Measurements from ENCODE around the gene PDCL2. TPM values are rescaled to one million over a fixed set of nuclear protein-coding genes. Genes with fewer than 3 reads are reported as not detected.
"Not testable (repeated sequence)": the region's sequence is repeated elsewhere in the genome, so short reads cannot be mapped to it uniquely, and the experiment has no call there.

The PDCL2 gene
- total RNA-seq, 1 experiment from 2014 or later, result not detected

DNA sequence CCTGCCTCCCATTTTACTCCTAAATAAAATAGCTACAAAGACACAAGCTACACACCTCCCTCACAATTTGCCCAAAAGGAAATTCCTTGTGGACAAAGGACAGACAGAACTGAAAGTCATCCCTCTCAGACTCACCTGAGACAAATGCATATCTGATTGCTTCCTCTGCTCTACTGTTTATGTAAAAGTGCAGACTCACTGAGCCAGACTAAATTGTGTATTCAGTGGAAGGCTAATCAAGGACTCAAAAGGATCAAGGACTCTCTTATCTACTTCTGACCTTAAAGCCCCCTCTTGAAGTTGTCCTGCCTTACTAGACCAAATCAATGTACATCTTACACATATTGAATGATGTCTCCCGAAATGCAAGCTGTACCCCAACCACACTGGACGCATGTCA lies 3.9 kb downstream of the PDCL2 start:
- DNase-seq (ENCODE audit: low read depth), result no peak

DNA sequence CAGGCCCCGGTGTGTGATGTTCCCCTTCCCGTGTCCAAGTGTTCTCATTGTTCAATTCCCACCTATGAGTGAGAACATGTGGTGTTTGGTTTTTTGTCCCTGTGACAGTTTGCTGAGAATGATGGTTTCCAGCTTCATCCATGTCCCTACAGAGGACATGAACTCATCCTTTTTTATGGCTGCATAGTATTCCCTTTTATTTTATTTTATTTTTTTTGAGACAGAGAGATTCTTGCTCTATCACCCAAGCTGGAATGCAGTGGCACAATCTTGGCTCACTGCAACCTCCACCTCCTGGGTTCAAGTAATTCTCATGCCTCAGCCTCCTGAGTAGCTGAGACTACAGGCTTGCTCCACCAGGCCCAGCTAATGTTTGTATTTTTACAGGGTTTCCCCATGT lies 9.3 kb downstream of the PDCL2 start:
- DNase-seq (ENCODE audit: low read depth), result not testable (repeated sequence)

DNA sequence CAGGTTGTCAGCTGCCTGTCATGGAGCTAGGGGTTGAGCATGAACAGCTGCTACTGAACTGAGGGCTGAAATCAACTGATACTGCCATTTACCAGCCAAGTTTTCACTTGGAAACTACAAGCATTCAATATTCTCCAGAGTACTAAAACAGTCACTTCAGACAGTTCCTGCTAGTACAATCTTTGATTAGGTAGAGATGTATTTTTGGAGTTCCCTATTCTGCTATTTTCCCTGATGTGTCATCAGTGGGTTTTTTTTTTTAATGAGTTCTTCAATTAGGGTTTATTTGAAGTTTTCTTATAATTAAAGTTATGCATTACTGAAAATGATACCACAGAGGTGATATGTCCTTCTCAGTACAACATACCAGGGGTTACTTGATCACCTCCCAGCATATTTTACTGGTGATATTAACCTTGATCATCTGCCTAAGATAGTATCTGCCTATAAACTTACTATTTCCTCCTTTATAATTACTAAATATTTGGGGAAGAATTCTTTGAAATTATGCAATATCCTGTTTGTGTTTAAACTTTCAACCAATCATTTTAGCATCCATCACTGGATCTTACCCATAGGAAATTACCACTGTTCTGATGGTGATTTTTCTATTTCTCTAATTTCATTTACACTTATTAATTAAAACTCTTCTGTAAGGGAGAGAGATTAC lies 13.6 kb downstream of the PDCL2 start:
- DNase-seq (ENCODE audit: low read depth), result peak; percentile 9

DNA sequence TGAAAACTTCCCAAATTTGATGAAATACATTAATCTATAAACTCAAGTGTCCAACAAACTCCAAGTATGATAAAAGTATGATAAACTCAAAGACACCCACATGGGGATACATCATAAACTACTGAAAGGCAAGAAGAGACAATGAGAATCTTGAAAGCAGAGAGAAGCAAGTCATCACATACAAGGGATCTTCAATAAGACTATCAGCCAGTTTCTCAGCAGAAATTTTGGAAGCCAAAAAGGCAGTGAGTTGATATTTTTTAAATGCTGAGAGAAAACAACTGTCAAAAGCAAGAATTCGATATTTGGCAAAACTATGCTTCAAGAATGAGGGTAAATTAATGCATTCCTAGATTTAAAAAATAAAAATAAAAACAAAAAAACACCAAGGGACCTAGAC lies 16.5 kb downstream of the PDCL2 start:
- no peak for DNase-seq (ENCODE audit: low read depth)

DNA sequence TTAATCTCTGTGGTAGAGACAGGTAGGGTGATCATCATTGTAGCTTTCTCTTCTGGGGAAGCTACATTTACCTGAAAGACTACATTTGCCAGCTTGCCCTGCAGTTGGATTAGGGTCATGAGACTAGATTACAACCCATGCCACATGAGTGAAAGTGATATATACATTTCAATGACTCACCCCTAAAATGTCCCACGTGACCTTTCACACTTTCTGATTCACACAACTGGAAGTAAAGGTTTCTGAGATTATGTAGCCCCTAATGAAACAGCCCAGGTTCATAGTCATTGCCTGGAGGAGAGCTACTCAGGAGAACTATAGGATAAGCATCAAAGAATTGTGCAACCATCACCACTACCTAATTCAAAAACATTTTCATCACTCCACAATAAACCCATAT lies 17.8 kb downstream of the PDCL2 start:
- no peak for DNase-seq (ENCODE audit: low read depth)

DNA sequence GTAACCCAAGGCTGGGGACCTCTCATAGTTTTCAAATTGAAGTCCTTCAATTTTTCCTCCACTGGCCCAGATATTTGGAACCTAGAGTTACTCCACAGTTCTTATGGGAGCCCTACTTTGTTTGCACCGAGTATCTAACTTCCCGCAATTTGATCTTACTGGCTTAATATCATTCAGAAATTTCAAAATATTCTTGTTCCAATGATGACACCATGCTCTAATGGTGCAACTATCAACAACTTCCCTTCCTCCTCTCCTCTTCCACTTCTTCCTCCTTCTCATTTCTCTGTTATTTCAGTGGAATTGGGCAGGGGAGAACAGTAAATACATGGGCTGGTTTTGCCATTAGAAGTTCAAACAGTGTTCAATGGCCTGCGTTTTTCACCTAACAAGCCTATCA lies 20.2 kb downstream of the PDCL2 start:
- DNase-seq (ENCODE audit: low read depth), result no peak

DNA sequence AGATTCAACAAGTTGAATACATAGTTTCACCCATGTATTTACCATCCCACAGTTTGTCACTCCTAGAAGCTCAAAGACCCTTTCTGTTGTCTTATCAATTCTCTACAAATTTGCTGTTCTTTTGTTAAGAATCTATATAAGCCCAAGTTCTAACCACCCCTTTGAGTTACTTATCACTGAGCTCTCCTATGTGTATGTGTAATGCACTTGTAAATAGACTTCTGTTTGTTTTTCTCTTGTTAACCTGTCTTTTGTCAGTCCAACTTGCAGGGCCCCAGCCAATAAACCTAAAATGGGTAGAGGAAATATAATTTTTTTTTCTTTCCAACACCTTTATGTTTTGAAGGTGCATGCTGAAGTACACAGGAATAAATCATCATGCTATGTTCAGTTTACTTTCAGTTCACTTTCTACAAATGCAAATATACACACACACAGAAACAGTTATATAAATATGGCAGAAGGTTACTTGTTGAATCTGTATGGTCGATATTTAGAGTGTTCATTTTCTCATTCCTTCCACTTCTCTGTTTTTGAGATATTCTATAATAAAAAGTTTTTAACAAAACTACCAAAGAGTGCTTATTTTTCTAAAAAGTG lies 23.0 kb downstream of the PDCL2 start:
- no peak for DNase-seq (ENCODE audit: low read depth)

DNA sequence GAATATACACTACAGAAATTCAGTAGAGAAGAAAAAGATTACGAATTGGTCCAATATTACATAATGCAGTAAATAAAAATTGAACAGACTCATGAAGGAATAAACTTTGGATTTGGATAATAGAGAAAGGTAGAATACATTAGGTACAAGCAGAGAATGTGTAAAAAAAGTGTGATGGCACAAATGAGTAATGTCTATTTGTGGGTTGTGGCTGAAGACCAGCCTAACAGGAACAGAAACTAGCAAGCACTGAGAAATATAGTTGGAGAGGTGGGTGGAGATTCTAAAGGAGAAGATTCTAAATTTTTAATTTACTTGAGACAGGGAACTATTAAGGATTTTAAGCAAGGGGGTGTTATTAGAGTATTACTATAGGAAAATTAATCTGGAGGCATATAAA lies 30.2 kb downstream of the PDCL2 start:
- DNase-seq (ENCODE audit: low read depth), result no peak

DNA sequence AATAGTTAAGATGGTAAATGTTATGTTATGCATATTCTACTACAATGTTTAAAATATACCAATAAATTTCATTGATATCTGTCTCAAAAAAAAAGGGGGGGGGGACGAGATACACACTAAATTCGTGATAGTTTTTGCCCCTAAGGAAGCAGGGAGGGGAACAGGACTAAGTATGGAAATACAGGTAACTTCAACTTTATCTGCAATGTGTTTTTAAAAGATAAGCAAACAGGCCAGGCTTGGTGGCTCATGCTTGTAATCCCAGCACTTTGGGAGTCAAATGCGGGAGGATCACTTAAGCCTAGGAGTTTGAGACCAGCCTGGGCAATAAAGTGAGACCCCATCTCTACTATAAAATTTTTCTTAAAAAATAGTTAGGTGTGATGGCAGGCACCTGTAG lies 31.9 kb downstream of the PDCL2 start:
- DNase-seq (ENCODE audit: low read depth), result no peak

DNA sequence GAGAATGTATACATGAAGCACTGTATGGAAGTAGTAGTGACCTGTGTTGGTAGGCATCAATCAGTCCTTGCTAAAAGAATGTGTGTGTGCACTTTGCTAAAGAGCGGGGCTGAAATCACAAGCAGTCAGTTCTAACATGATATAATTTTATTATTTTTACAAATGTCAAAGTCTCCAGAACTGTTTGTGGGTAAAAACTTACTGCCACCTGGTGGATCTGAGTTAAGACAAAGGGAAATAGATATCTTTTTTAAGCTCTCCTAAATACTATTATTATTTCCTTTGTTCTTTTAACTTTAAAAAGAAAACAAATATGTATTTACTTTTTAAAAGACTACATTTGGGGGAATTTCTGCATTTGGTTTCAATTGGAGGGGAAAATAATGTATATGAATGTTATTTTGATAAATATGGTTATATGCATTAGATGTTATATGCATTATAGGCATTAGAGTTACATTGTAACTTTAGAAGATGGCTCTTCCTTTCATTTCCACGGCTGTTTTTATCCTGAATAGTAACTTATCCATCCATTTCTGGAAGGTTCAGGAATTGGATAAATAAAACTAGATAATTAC lies 37.5 kb downstream of the PDCL2 start:
- peak; percentile 51 for DNase-seq (ENCODE audit: low read depth)

DNA sequence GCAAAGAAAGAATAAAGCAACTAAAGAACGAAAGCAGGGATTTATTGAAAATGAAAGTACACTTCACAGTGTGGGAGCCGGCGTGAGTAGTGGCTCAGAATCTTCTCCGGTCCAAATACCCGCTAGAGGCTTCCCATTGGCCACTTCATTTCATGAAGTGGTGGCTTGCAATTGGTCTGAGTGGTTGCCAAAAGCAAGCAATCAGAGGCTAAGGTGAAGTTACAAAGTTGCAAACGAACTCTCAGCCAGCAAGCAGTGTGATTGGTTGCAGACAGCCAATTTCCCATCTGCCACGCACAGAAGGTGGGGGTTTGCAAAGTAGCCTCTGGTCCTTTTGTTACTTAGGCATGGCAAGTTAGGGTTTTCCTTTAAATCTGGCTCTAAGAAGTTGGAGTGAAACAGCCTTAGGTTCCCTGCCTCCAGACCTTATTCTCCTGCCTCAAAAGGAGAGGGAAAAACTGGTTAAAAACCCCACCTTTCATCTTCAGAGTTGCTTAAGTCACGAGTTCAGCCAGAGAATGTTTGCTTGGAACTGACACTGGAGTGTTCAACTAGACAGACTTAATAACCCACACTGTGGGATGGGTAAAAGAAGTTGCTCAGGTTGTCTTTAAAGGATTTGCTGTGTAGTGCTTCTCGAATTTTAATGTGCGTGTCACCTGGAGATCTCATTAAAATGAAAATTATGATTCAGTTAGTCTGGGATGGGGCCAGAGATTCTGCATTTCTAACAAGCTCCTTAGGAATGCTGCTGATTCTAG lies 38.4 kb downstream of the PDCL2 start:
- DNase-seq (ENCODE audit: low read depth), result peak; percentile 90

DNA sequence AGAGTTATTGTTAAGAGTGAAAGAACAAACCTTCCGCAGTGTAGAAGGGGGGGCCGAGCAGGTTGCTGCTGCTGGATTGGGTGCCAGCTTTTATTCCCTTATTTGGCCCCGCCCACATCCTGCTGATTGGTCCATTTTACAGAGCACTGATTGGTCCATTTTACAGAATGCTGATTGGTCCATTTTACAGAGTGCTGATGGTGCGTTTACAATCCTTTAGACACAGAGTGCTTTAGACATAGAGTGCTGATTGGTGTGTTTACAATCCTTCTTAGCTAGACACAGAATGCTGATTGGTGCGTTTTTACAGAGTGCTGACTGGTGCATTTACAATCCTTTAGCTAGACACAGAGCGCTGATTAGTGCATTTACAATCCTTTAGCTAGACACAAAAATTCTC lies 40.1 kb downstream of the PDCL2 start:
- DNase-seq (ENCODE audit: low read depth), result not testable (repeated sequence)

DNA sequence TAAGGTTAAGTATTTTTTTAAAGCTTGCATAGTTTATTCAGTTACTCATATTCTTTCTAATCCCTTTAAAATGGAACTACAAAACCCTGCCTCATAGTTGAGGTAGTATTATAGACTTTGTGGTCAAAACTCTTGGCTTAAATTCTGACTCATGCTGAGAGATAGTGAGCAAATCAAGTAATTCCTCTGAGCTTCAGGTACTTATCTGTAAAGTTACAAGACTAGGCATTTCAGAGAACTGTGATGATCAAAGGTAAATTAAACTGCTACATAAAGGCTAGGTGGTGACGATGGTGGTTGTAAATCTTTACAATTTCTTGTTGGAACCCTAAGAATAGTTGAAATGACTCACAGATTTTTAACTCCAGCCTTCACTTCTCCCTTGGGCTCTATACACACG lies 42.2 kb downstream of the PDCL2 start:
- peak; percentile 87 for DNase-seq (ENCODE audit: low read depth)

DNA sequence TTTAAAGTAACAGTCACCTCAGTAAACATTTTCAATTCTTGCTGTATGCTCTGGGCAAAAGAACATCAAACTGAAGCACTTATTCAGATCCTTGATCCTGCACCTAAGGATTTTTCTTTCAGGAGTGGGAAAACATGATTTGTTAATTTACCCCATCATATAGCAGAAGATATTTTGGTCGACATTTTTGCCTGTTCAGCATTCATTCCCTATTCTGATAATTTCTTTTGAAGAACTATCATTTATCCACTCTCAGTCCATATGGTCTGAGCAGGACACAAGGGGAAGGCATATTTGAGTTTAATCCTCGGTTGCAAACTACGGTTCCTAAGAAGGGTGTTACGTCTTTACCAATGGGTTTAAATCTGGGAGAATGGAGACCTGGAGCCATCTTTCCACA lies 44.1 kb downstream of the PDCL2 start:
- DNase-seq (ENCODE audit: low read depth), result no peak

DNA sequence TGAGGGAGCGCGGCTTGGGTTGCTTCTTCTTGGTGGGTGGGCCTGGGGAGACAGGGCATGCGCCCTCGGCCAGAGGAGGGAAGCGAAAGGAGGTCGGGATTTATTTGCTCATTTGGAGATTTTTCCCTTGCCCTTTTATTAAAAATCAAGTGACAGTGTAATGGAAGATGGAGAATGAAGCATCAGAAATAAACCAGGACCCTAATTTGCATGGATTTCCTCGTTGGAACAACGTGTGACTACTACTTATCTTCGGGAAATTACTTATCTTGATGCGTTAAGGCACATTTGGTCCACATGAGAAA lies 44.6 kb downstream of the PDCL2 start:
- no peak for DNase-seq (ENCODE audit: low read depth)

DNA sequence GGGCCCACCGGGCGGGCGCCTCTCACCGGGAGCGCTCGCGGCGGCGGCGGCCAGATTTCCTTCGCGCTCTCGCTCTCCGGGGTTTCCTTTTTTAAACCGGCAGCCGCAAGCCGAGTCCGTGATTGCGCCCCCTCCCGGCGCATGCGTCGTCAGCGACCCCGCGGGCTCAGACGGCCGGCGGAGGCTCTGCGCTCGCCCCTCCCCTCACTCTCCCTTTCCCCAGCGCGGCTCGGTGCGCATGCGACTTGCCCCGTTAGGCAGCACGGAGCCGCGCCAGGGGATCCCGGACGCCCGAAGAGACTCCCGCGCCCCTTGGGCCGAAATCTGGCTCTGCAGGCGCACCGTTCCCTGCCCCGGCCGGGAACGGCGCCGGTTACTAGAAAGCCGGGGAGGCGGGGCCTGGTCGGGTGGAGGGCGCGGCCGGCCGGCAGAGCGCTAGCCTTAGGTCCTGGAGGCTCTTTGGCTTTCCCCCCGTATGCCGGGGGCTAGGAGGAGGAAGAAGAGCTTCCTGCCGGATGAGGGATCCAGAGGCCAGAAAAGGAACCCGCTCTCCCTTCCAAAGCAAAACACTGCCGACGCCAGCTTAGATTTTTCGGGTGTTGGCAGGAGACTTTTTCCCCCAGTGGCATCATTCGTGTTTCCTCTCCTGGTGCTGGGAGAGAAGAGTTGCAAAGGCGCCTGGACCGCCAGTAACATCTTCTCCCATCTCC lies 45.1 kb downstream of the PDCL2 start, which contains the start of gene CLOCK:
Gene CLOCK, minus strand, starts transcription at position 154 of the 710 bp plus-strand sequence. CDS start 64,124 bp downstream, outside the sequence.
- peak; percentile 77 for DNase-seq (ENCODE audit: low read depth)

DNA sequence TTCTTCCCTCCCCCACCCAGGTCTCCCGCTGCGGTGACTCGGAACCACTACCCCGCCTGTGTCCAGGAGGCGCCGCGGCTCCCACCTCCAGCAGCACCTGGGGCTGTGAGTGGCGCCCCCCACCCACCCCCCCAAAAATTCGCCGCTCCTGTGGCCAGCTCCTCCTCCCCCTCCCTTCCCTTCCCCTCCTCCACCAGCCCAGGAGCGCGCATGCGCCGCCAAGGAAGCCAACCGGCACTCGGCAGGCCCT lies 45.6 kb downstream of the PDCL2 start:
- DNase-seq (ENCODE audit: low read depth), result no peak

DNA sequence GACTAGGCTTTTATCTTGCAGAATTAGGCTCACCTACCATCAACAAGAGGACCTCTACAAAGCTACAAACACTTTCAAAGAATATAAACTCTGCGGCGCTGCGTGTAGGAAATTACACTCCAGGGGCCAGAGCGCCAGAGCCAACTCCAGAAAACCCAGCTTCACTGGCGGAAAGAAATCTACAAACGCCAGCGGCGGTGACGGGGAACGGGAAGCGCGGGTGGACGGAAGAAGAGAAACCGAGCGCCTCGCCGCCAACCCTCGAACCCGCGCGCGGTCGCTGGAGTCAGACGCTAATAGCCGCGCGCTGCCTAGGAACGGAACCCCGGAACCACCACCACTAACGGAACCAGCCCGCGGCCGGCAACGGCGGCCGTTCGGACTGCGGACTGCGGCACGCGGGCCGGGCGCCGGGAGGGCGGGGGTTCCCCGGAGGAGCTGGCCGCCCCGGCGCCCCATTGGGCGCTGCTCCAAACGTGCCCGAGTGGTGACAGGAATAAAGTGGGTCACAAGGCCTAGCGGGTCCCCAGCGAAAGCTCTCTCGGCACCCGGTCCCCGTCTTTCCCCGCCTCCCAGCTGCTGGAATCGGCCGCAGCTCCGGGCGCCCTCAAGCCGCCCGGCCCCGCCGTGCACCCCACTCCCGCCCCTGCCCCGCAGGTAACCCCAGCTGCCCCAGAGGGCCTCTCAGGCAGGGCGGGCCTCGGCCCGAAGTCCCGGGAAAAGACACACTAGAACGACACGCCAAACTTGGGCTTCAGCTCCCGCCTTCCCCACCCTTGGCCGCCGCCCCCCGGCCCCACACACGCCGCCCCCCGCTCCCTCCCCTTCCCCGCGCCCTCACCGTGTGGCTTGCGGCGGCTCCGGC lies 46.2 kb downstream of the PDCL2 start:
- peak; percentile 69 for DNase-seq (ENCODE audit: low read depth)

DNA sequence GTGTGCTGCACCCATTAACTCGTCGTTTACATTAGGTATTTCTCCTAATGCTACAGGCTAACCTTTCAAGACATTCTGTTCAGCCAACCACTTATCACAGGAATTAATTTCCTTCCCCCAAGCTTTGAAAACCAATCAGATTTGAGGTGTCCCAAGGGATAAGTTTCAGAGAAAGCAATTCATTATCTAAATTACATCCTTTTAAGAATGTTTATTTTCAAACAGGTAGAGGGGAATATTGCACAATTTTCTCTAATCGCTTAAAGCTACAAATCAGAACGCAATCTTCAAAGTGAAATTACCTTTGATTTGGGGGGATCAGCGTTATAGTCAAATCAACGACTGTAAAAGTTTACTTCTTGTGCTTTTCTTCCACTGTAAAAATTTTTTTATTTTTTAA lies 46.9 kb downstream of the PDCL2 start:
- DNase-seq (ENCODE audit: low read depth), result no peak

DNA sequence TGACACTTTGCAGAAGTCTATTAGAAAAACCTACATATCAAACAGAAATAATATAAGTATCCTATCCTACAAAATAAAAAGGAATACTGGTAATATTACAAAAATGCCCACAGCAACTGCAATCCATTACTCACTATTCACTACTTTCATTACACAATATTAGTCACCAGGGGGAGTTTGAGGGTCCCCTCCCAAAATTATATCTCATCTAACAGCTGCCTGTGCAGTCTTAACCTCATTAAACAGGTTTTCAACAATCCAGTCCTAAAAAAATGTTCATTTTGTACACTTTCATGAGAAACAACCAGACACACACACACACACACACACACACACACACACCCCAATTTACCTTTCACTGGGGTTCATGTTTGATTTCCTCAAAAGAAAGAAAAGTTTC lies 48.2 kb downstream of the PDCL2 start:
- no peak for DNase-seq (ENCODE audit: low read depth)

DNA sequence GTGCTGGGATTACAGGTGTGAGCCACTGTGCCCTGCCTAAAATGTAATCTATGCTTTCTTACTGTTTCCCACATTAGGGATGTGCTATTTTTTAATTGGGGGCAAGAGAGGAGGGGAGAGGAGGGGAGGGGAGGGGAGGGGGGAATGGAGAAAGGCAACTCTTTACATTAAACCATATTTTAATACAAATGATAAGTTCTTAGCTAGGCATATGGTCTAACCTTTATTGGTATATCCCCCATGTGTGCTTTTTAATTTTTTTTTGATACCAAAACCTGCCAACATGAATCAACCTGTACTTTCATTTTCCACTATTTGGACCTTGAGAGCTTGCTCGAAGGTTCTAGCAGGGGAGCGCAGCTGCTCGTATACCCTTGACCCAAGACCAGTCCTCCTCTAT lies 51.8 kb downstream of the PDCL2 start:
- DNase-seq (ENCODE audit: low read depth), result no peak

DNA sequence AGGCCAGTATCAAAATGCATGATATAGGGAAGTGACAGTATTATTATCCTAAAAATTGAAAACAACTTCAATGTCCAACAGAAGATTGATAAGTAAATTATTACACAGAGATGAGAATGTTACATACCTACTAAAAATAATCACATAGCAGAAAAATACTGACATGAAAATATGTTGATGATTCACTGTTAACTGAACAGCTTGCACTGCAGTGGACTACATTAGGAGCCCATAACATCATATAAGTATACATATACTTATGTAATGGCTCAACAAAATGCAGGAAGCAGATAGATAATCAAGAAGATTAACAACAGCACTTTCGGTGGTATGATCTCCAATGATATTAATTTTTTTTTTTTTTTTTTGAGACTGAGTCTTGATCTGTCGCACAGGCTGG lies 52.4 kb downstream of the PDCL2 start:
- DNase-seq (ENCODE audit: low read depth), result no peak

Measured in M059J (cell line).